22Rv1 (cell line): ENCODE results near the gene MXRA7.
A peak's percentile ranks its signal among the peaks of the same experiment; 100 is the strongest.

Experiments used
- H3K27ac ChIP-seq: fragments of 450-650 bp; 2 replicates; pipeline ENCODE4 v1.5.1; 2017
- ZFX ChIP-seq: fragments of 450-650 bp; IDR thresholded peaks from 2 replicates; pipeline ENCODE4 v1.6.1; 2017; ENCODE audit warnings: antibody characterized with exemption, borderline replicate concordance
- TF ChIP-seq, protein P1 (sequence below): fragments of 450-650 bp; IDR thresholded peaks from 2 replicates; pipeline ENCODE4 v1.5.1; 2017; ENCODE audit warnings: mild to moderate bottlenecking

MXRA7 gene

DNA sequence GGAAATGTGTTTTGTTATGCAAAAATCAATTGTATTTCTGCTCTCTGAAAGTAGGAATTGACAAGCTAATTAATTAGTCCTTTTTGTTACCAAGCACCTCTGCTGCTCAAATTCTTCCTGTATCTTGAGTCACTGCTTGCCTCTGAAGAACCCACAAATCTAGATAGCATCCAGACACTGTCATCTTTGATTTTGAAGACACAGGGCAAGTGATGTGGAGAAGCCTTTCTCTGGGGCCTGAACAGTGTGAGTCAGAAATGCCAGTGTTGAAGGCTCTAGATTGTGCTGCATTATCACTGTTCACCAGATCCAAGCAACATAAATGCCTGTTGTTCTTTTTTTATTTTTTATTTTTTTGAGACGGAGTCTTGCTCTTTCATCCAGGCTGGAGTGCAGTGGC, 56.4 kb downstream of the MXRA7 start:
- H3K27ac ChIP-seq = no peak overlapping the region
- TF ChIP-seq ZFX = no peak
- TF ChIP-seq, protein P1, sequence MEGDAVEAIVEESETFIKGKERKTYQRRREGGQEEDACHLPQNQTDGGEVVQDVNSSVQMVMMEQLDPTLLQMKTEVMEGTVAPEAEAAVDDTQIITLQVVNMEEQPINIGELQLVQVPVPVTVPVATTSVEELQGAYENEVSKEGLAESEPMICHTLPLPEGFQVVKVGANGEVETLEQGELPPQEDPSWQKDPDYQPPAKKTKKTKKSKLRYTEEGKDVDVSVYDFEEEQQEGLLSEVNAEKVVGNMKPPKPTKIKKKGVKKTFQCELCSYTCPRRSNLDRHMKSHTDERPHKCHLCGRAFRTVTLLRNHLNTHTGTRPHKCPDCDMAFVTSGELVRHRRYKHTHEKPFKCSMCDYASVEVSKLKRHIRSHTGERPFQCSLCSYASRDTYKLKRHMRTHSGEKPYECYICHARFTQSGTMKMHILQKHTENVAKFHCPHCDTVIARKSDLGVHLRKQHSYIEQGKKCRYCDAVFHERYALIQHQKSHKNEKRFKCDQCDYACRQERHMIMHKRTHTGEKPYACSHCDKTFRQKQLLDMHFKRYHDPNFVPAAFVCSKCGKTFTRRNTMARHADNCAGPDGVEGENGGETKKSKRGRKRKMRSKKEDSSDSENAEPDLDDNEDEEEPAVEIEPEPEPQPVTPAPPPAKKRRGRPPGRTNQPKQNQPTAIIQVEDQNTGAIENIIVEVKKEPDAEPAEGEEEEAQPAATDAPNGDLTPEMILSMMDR = no peak

DNA sequence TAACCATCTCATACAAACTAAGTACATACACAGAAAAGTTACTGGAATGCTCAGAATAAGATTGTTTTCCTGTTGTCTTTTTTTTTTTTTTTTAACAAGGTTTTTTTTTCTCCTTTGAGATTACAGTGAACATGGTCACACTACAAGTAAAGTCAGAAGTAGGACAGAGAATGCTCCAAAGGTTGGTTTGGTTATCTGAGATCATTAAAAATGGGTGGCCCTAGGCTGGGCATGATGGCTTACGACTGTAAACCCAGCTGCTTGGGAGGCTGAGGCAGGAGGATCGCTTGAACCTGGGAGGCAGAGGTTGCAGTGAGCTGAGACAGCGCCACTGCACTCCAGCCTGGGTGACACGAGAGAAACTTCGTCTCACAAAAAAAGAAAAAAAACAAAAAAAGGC, 60.3 kb downstream of the MXRA7 start:
- no peak overlapping the region for H3K27ac ChIP-seq
- TF ChIP-seq ZFX = no peak
- TF ChIP-seq, protein P1 = no peak

DNA sequence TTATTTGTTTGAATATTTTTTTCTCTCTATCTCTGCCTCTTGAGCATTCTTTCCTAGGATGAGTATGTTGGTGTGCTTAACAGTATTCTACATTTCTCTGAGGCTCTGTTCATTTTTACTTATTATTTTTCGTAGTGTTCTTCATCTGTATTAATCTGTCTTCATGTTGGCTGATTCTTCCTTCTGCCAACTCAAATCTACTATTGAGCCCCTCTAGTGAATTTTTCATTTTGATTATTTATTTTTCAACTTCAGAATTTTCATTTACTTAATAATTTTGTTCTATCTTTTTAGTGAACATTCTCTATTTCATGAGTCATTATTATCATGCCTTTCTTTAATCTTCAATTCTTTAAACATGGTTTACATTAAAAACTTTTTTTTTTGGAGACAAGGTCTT, 64.1 kb downstream of the MXRA7 start:
- H3K27ac ChIP-seq = no peak overlapping the region
- no peak for TF ChIP-seq ZFX
- TF ChIP-seq, protein P1 = no peak

DNA sequence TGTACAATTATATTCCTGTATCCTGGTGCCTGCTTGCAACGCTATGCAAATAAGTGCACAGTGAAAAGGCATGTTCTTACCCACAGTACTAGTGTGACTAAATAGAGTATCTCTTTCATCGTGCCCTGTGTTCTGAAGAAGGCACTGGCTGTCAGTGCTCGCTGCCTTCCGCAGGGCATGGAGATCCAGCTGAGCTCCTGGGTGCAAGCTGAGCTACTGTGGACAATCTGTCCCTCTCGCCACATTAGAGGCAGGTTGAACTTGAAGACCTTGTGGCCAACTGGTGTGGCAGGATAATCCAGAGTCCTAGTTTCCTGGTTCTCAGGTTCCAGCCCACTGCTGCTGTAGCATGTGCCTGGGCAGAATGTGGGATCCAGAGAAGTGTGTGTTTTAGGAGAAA, 65.3 kb downstream of the MXRA7 start:
- TF ChIP-seq ZFX = no peak
- TF ChIP-seq, protein P1 = no peak
- H3K27ac ChIP-seq = peak overlapping the region; percentile 33

DNA sequence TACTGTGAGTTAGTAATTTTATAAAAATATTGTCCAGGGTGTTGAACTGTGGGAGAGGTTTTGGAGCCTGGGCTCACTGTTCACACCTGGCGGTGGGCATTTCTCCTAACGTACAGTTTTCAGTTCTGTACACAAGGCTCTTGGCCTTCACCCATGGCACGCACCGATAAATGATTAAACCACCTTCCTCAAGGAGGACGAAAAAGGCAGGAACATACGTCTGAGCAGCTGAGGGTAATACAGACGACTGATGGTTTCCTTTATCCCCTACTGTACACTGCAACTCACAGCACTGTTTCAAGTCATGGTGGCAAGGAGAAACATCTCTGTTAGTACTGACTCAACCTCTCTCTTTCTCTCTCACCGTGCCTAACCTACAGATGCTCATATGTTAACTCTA, 65.8 kb downstream of the MXRA7 start:
- peak overlapping the region; percentile 33 for H3K27ac ChIP-seq
- TF ChIP-seq, protein P1 = no peak
- no peak for TF ChIP-seq ZFX

DNA sequence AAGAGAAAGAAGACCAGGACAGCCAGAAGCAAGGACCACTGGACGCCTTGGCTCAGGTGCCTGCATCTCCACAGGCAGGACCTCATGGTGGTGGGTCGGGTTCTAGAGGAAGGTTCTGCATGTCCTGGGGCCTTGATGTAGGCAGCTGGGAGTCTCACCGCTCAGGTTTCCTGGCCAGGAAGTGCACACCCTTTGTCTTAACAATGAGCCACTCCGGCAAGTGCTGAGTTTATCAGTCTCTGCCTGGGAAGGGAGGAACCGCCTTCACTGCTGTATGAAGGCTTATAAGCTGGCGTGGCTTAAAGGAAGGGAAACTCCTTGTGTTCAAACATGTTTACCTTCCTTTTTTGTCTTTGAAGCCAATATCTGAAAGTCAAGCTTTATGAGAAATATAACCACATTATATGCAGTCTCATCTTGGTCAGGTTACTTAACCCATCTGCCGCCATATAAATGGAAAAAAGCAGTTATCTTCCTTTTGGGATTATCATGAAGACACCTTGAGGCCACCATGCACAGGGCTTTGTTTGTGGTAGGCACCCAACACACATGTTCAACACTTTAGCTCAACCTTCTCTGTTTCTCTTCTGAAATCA, 67.1 kb downstream of the MXRA7 start, which contains the start of gene ST6GALNAC1:
Gene ST6GALNAC1 (minus strand): TSS at position 205 of the 596 bp plus-strand sequence. CDS start 119 bp downstream, at position 86.
- TF ChIP-seq, protein P1 = no peak
- no peak for TF ChIP-seq ZFX
- H3K27ac ChIP-seq = no peak within 1 kb of the TSS

DNA sequence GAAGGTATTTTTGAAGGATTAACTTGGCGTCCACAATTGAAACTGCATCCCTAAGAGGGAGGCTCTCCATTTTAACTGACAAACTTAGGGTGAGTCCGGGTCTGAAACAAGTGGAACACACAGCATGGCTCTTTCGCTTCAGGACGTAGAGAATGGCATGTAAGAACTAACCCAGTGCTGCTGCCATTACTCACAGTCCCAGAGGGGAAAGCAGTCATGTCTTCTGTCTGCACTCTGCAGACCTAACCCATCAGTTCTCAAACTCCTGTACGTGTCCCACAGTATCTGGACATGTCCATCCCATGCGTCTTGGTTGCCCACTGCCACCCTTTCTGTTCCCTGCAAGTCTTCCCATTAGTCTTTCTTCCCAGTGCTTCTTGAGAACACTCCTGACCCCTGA, 67.8 kb downstream of the MXRA7 start:
- no peak overlapping the region for H3K27ac ChIP-seq

More for the DNA sequence above, 67.8 kb downstream of the MXRA7 start:
- TF ChIP-seq, protein P1 = no peak
- TF ChIP-seq ZFX = no peak
